ENCODE measurements around the gene SERPINB11.

DNA sequence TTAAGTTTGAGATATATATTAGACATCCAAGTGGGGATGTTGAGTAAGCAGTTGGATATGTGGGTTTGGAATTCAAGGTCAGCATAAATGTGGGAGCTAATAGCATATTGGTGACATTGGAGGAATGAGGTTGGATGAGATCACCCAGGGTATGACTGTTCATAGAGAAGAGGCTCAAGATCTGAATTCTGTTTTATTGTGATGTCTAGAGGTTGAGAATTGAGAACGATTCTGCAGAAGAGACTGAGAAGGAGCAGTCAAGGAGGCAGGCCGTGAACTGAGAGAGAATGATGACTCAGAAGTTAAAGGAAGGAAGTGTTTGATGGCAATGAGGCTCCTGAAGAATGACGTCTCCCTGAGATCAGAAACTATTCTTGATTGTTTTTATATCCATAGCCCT, 5.9 kb downstream of the SERPINB11 start:
- TF ChIP-seq, protein P1, sequence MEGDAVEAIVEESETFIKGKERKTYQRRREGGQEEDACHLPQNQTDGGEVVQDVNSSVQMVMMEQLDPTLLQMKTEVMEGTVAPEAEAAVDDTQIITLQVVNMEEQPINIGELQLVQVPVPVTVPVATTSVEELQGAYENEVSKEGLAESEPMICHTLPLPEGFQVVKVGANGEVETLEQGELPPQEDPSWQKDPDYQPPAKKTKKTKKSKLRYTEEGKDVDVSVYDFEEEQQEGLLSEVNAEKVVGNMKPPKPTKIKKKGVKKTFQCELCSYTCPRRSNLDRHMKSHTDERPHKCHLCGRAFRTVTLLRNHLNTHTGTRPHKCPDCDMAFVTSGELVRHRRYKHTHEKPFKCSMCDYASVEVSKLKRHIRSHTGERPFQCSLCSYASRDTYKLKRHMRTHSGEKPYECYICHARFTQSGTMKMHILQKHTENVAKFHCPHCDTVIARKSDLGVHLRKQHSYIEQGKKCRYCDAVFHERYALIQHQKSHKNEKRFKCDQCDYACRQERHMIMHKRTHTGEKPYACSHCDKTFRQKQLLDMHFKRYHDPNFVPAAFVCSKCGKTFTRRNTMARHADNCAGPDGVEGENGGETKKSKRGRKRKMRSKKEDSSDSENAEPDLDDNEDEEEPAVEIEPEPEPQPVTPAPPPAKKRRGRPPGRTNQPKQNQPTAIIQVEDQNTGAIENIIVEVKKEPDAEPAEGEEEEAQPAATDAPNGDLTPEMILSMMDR (IDR thresholded peaks at IDR 0.05; ENCODE audit: poor library complexity, severe bottlenecking) = no peak
- TF ChIP-seq EP300 (conservative IDR thresholded peaks at IDR 0.05; ENCODE audit: poor library complexity, severe bottlenecking) (no peak), EZH2 (IDR thresholded peaks at IDR 0.05; ENCODE audit: borderline replicate concordance, insufficient read depth, low read length, poor library complexity, severe bottlenecking) (no peak), MXI1 (conservative IDR thresholded peaks at IDR 0.05; ENCODE audit: poor library complexity, severe bottlenecking) (no peak), POLR2AphosphoS5 (IDR thresholded peaks at IDR 0.05) (no peak), SMC3 (conservative IDR thresholded peaks at IDR 0.05; ENCODE audit: poor library complexity) (no peak), RAD21 (conservative IDR thresholded peaks at IDR 0.05) (no peak), TAF1 (IDR thresholded peaks at IDR 0.05; ENCODE audit: low read depth) (no peak)
- TF ChIP-seq, protein P2, sequence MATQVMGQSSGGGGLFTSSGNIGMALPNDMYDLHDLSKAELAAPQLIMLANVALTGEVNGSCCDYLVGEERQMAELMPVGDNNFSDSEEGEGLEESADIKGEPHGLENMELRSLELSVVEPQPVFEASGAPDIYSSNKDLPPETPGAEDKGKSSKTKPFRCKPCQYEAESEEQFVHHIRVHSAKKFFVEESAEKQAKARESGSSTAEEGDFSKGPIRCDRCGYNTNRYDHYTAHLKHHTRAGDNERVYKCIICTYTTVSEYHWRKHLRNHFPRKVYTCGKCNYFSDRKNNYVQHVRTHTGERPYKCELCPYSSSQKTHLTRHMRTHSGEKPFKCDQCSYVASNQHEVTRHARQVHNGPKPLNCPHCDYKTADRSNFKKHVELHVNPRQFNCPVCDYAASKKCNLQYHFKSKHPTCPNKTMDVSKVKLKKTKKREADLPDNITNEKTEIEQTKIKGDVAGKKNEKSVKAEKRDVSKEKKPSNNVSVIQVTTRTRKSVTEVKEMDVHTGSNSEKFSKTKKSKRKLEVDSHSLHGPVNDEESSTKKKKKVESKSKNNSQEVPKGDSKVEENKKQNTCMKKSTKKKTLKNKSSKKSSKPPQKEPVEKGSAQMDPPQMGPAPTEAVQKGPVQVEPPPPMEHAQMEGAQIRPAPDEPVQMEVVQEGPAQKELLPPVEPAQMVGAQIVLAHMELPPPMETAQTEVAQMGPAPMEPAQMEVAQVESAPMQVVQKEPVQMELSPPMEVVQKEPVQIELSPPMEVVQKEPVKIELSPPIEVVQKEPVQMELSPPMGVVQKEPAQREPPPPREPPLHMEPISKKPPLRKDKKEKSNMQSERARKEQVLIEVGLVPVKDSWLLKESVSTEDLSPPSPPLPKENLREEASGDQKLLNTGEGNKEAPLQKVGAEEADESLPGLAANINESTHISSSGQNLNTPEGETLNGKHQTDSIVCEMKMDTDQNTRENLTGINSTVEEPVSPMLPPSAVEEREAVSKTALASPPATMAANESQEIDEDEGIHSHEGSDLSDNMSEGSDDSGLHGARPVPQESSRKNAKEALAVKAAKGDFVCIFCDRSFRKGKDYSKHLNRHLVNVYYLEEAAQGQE (IDR thresholded peaks at IDR 0.05; ENCODE audit: borderline replicate concordance) = no peak
